ENCODE measurements around the gene FAM83G.
"Not testable (repeated sequence)": the region's sequence is repeated elsewhere in the genome, so short reads cannot be mapped to it uniquely, and the experiment has no call there.

The FAM83G gene

DNA sequence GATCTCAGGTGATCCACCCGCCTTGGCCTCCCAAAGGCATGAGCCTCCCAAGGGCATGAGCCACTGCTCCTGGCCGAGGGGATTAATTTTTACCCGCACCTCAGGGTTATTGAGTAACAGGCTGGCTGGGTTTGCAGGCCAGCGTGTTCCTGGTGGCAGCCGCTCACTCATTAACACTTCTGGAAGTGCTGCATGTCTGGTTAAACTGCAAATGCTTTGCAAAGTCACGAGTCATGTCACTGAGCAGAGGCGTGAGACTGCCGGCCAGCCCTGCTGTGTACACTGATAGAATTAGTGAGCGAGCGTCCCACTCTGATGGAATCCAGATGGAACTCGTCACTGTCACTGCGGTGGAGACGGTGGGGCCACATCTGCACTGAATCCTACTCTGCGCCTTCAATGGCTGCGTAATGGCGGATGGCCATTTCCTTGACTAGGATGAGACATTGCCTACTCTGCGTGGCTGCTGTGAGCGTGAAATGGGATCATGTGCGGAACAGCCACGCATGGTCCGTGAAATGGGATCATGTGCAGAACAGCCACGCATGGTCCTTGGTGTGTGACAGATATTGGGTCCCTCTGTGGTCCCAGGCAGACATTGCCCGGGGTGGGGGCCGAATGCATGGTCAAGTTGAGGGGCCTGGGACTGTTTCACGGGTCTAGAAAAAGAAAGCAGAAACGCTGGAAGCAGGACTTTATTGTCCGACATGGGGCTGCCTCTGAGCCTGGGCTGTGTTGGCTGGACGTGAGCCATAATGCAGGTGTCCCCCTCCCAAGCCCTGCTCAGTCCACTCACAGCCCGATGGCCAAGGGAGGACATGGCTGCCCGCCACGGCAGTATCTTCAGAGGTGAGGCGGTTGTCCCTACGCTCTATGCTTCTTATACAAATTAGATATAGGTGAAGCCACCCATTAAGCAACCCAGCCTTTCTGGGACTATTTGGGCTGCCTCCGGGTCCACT is 53.3 kb downstream of the FAM83G start:
- DNase-seq = no peak

DNA sequence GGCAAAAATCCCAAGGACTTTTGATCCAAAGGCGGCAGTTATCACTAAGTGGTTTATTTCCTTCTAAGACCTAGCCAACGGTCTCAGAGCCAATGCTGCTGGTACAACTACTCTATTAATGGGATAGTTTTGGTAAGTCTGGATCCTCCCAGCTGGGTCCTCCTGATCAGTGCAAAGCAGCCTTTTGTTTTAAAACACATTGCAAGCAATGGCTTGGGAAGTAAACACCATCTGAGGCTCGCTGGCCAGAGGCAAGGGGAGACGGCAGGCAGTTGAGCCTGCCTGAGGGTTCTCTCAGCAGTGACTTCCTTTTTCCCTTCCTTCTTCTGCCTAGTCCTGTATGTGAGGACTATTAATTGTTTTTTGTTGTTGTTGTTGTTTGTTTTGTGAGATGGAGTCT is 54.2 kb downstream of the FAM83G start:
- no peak for DNase-seq

DNA sequence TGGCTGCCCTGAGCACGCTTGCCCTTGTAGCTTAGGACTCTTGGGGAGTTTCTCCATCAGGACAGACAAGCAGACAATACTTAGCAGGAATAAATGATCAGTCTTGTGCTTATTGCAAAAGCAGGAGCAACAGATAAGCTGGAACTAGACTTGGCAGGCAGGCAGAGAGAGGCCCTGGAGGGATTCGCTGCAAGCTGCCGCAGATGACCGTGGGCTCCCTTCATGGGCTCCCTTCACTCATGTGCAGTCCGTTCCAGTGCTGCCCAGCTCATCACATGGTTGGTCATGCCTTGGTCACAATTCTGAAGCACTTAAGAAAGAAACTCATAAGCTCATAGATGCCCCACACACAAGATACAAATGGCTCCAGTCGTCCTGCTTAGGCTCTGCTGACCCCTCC is 55.0 kb downstream of the FAM83G start:
- DNase-seq = no peak

DNA sequence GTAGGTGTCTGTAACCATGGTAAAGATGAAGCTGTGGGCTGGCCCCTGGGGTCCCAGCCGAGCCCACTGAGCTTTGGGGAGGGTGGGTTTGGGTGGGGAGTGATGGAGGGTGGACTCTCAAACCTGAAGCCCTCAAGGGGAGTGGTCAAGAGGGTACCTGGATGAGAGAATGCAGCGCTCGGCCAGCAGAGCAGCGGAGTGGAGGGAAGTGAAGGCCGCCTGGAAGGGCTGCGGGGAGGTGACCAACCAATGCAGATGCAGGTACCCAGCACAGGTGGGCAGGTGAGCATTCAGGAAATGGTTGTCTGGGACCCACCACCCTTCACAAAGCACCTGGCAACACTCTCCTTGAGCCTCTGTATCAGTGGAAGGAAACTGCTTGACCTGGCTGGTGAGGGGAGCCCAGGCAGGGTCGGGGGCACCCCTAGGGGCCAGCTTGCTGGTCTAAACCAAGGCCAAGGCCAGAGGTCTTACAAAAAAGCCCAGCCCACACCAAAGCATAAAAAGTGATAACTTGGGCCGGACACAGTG is 56.0 kb downstream of the FAM83G start:
- no peak for DNase-seq

DNA sequence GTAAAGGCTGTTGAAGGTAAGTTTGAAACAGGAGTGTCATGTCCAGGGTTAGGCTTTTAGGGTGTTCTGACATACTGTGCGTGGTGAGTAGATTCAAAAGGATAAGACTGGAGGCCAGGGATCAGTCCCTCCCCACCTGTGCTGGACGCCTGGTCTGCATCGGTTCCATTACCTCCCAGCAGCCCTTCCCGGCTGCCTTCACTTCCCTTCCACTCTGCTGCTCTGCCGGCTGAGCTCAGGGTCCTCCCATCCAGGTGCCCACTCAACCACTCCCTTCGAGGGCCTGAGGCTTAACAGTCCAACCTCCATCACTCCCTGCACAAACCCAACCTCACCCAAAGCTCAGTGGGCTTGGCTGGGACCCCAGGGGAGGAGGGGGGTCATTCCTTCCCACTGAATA is 56.7 kb downstream of the FAM83G start:
- no peak for DNase-seq

DNA sequence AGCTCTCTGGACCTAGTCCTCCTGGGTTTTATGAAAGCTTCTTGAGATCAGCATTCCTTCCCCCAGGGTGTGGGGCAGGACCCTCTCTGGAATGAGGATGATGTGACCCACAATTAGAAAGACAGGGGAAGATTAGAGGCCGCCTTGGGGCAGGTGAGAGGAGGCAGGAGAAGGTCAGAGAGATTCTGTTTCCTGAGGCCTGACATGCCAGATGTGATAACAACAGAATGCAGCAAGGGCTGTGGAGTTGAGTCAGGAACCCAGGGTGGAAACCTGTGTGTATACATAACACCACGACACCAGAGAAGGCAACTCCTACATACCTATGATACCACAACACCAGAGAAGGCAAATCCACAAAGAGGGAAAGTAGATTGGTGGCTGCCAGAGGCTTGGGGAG is 58.0 kb downstream of the FAM83G start:
- DNase-seq = no peak

DNA sequence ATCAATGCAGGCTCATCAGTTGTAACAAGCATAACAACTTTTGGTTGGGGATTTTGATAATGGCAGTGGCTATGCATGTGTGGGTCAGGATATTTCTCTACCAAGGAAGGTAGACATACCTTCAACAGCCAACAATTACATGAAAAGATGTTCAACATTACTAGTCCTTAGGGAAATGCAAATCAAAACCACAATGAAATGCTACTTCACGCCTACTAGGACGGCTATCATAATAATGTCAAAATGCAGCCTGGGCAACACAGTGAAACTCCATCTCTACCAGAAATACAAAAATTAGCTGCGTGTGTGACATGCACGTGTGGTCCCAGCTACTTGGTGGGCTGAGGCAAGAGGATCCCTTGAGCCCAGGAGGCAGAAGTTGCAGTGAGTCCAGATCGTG is 59.9 kb downstream of the FAM83G start:
- no peak for DNase-seq

DNA sequence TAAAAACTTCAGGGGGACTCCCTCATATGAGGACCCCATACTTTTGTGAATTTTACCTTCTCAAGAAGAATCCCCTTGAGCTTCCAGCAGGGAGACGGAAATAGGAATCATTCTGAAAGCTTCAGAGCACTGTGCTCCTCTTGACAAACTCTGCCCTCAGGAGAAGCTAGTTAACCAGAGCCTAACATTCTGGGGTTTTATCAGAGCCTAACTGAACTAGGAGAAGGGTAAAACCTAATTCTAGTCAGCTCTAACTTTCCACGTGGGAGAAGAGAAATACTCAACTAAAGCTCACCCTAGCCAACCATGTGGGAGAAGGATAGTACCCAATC is 65.9 kb downstream of the FAM83G start:
- no peak for DNase-seq

DNA sequence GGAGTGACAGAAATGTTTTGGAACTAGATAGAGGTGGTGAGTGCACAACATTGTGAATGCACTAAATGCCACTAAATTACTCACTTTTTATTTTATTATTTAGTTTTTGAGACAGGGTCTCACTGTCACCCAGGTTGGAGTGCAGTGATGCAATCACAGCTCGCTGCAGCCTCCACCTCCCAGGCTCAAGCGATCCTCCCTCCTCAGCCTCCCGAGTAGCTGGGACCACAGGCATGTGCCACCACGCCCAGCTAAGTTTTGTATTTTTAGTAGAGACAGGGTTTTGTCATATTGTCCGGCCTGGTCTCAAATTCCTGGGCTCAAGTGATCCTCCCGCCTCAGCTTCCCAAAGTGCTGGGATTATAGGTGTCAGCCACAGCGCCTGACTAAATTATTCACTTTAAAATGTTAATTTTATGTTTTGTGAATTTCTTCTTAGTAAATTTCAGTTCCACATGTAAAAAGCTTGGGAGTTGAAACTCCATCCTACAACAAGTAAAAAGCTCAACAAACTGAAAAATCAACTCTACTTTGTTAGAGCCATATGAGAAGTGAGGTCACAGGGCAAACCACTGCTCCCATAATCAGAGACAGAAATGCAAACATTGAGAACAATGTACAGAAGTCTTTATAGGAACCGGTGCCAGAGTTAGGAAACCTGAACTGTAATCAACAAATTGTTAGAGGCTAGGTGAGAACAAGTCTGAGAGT is 66.4 kb downstream of the FAM83G start:
- no peak for DNase-seq

DNA sequence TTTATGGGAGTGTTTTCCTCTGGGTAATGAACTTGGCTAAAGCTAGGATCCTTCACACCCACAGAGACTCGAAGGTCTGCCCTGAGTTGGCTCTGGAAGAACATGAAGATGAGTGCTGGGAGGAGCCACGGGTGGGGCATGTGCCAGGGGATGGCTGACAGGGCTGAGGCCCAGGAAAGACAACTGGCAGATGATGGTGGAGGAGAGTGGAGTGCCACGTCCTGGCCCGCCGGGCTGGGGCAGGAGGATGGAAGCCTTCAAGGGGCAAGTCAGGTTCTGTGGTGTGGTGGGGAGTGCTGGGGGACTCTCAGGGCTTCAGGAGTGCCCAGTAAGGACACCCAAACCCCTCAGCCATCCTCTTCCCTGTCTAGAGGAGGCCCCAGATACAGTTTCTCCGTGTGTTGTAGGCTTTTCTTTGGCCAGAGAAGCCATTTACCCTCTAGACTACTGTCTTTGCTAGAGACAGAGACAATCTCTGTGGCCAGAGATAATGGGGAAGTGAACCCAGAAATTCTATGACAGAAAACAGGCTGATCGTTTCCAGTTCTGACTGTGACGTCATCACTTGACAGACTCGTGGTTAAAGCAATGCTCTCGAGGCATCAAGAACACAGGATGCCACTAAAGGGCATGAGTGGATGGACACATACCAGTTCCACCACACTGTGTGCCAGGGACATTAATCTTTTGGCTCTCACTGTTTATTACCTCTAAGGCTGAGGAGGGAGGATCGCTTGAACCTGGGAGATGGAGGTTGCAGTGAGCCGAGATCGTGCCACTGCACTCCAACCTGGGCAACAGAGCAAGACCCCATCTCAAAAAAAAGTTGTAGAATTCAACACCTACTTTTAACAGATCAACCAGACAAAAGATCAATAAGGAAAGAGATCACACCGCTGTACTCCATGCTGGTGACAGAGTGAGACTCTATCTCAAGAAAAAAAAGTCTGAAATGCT is 71.2 kb downstream of the FAM83G start:
- no peak for DNase-seq

DNA sequence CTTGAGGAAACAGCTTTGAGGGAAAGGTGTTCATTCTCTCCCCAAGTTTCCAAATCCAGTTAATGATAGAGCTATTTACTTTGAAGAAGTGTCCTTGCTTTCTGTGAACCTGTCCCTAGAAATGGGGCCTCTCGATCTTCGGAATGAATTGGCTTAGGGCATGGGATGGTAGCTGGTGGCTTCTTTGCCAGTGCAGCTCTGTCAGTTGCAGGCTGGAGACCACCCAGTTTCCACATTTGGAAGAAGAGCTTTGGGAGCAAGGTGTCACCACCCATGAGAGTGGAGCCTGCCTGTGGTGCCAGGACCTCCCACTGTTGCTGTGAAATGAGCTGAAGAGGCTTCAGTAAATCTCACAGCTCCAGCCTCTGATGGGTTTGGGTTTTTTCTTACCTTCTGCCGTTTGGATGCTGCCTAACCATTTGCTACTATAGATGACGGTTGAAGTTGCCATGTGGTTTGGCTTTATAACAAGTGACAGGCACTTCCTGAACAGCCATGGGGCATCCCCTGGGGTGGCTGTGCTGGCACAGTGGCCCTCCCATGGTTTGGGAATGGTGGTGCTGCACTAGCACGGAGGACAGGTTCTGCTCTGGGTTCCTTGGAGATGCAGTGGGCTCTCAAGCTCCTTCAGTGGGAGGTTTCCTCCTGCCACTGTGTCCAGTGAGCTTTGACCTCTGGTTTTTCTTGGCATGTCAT is 72.1 kb downstream of the FAM83G start:
- DNase-seq = no peak

DNA sequence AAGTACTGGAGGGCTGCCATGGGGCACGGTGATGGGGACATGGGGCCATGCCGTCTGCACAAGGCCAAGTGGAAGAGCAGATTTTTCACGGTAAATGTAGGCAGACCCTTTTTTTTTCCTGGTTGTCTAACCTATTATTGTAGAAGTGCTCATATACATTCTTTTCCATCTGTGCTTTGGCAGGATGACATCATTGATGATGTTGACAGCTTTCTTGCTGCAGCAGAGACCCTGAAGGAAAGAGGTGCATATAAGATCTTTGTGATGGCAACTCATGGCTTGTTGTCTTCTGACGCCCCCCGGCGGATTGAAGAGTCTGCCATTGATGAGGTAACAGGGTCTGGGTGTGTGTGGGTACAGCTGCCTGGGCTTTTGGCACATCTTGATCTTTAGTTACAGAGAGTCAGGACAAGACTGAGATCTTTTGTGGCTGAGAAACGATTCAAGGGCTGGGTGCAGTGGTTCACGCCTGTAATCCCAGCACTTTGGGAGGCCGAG is 75.9 kb downstream of the FAM83G start:
- no peak for DNase-seq

DNA sequence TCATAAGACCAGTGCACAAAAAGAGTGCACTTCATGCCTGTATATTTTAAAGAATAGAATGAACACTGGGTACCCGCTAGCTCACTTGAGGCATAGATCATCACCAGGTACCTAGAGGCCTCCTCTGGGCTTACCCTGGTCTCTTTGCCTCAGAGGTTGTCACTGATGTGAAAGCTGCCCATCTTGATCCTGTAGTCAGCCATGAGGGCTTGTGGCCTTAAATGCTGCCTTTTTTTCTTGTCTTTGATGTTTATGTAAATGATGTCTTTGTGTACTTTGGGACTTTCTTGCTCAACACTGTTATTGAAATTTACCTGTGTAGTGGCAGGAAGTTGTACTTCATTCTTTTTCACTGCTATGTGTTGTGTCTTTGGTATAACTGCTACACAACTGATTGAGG is 79.4 kb downstream of the FAM83G start:
- no peak for DNase-seq

DNA sequence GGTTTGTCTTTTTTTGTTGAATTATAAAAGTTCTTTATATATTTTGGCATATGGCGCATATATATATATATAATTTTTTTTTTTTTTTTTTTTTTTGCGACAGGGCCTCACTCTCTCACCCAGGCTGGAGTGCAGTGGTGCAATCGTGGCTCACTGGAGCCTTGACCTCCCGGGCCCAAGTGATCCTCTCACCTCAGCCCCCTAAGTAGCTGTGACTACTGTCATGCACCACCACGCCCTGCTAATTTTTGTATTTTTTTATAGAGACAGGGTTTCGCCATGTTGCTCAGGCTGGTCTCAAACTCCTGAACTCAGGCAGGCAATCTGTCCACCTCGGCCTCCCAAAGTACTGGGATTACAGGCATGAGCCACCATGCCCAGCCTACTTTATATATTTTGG is 82.0 kb downstream of the FAM83G start:
- not testable (repeated sequence) for DNase-seq

DNA sequence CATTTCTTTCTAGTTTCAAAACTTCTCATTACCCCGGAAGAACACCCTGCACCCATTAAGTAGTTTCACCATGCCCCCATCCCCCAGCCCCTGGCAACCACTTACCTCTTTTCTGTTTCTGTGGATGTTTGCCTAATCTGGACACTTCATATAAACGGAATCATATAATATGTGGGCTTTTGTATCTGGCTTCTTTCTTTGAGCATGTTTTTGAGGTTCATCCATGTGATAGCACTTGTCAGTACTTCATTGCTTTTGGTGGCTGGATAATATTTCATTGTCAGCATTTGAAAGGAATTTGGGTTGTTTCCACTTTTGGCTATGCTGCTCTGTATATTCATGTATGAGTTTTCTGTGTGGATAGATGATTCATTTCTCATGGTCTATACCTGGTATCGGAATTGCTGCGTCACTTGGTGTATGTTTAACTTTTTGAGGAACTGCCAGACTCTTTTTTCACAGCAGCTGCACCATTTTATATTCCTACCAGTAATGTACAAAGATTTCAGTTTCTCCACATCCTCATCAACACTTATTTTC is 82.6 kb downstream of the FAM83G start:
- peak; percentile 58 for DNase-seq

DNA sequence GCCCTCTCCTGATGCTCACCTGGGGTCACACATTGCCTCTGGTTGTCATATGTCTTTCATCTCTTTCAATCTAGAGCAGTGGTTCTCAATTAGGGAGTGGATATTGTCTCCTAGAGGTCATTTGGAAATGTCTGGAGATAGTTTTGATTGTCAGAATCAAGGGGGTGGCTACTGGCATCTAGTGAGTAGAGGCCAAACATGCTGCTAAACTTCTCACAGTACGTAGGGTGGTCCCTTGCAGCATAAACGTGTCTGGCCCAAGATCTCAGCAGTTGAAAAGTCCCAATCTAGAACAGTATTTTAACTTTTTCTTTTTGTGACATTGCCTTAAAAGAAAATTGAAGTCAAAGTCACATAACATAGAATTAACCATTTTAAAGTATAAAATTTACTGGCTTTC is 83.1 kb downstream of the FAM83G start:
- DNase-seq = no peak

DNA sequence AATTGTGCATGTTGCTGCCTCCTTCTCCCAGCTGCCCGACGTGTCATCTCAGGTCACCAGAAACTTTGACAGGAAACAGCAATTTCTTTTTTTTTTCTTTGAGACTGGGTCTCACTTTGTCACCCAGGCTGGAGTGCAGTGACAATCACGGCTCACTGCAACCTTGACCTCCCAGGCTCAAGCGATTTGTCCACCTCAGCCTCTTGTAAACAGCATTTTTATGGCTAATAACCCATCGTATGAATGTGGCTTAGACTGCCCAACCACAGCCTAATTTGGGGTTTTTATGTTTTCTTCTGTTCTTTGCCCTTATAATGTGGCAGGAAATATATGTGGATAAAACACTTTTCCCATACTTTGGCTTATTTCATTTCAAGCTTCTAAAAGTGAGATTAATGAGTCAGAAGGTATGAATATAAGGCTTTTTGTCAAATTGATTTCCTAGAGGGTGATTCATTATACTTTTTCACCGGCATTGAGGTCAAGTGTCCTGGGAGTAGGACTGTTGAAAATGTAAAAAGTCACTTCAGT is 83.6 kb downstream of the FAM83G start:
- peak; percentile 25 for DNase-seq

DNA sequence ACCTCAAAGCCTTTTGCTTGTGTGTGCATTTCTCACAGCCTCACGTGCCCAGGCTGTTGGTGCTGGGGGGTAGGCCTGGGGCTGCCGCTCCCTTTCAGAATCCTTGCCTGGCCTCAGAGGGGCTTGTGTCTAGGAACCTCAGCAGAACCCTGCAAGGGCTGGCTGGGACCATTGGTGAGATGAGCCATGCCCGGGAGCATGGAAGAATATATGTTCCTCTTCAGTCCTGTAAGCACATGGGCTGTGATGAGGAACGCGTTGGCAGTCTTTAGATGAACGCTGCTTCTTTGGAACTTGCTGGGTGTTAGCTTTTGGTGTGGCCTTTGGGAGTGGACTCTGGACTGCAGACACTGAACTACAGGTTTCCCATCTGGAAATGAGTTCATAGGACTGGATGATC is 84.6 kb downstream of the FAM83G start:
- DNase-seq = no peak

Data from stimulated activated CD4-positive, alpha-beta T cell treated with anti-CD3 and anti-CD28 coated beads, Interleukin-15, amount 100 ng/mL, for 24 hours (primary cell).